ENCODE data around the gene ATAD5.

The ATAD5 gene

GRCh38 chr17:30823421-30823820 lies 8.3 kb upstream of the ATAD5 start:
- Histone ChIP-seq H3K4me3 (ENCODE audit: low read length in 2 of 2) (peak overlapping the region; percentile 79 to 84), H3K27me3 (ENCODE audit: control insufficient read depth in 2 of 2, insufficient read depth in 2 of 2, low read length in 2 of 2) (no peaks in the 10 kb centered on the region), H3K27ac (ENCODE audit: low read depth in 2 of 2, low read length in 2 of 2) (peak overlapping the region; percentile 81 to 89), H3K9me3 (ENCODE audit: control insufficient read depth in 2 of 2, low read length in 2 of 2) (no peaks in the 10 kb centered on the region), H3K36me3 (ENCODE audit: control insufficient read depth in 2 of 2, insufficient read depth in 2 of 2, low read length in 2 of 2) (no peaks in the 10 kb centered on the region), H3K4me1 (ENCODE audit: control insufficient read depth in 2 of 2, insufficient read depth in 2 of 2, low read length in 2 of 2) (peaks cover 24 to 31% of the 10 kb centered on the region in 2 donors), H3K9ac (ENCODE audit: low read depth in 1 of 2, low read length in 2 of 2) (peak overlapping the region; percentile 83 to 85)

GRCh38 chr17:30824002-30824355 lies 7.8 kb upstream of the ATAD5 start:
- H3K9me3 ChIP-seq (ENCODE audit: control insufficient read depth in 2 of 2, low read length in 2 of 2), result no peaks in the 10 kb centered on the region
- no peaks in the 10 kb centered on the region for H3K36me3 ChIP-seq (ENCODE audit: control insufficient read depth in 2 of 2, insufficient read depth in 2 of 2, low read length in 2 of 2)
- H3K27me3 ChIP-seq (ENCODE audit: control insufficient read depth in 2 of 2, insufficient read depth in 2 of 2, low read length in 2 of 2), result no peaks in the 10 kb centered on the region
- H3K27ac ChIP-seq (ENCODE audit: low read depth in 2 of 2, low read length in 2 of 2), result peak overlapping the region; percentile 81 to 89
- H3K4me1 ChIP-seq (ENCODE audit: control insufficient read depth in 2 of 2, insufficient read depth in 2 of 2, low read length in 2 of 2), result peaks cover 21 to 31% of the 10 kb centered on the region in 2 donors
- H3K4me3 ChIP-seq (ENCODE audit: low read length in 2 of 2), result peak overlapping the region; percentile 79 to 84
- peak overlapping the region; percentile 83 to 85 for H3K9ac ChIP-seq (ENCODE audit: low read depth in 1 of 2, low read length in 2 of 2)

GRCh38 chr17:30824356-30825145 lies 7.2 kb upstream of the ATAD5 start, which contains the start of gene CRLF3:
CRLF3 (minus strand) TSS chr17:30824692; CDS start chr17:30824651, 41 bp downstream.
- no peaks in the 10 kb centered on the region for H3K36me3 ChIP-seq (ENCODE audit: control insufficient read depth in 2 of 2, insufficient read depth in 2 of 2, low read length in 2 of 2)
- peak within 1 kb of the TSS; percentile 79 to 84 for H3K4me3 ChIP-seq (ENCODE audit: low read length in 2 of 2)
- no peaks in the 10 kb centered on the region for H3K9me3 ChIP-seq (ENCODE audit: control insufficient read depth in 2 of 2, low read length in 2 of 2)
- H3K27ac ChIP-seq (ENCODE audit: low read depth in 2 of 2, low read length in 2 of 2), result peak within 1 kb of the TSS; percentile 89 to 93
- H3K4me1 ChIP-seq (ENCODE audit: control insufficient read depth in 2 of 2, insufficient read depth in 2 of 2, low read length in 2 of 2), result peaks cover 20 to 29% of the 10 kb centered on the region in 2 donors
- H3K27me3 ChIP-seq (ENCODE audit: control insufficient read depth in 2 of 2, insufficient read depth in 2 of 2, low read length in 2 of 2), result no peaks in the 10 kb centered on the region
- peak within 1 kb of the TSS; percentile 83 to 85 for H3K9ac ChIP-seq (ENCODE audit: low read depth in 1 of 2, low read length in 2 of 2)

GRCh38 chr17:30827082-30827481 lies 4.7 kb upstream of the ATAD5 start:
- H3K9ac ChIP-seq (ENCODE audit: low read depth in 1 of 2, low read length in 2 of 2), result no peak overlapping the region
- no peaks in the 10 kb centered on the region for H3K27me3 ChIP-seq (ENCODE audit: control insufficient read depth in 2 of 2, insufficient read depth in 2 of 2, low read length in 2 of 2)
- no peak overlapping the region for H3K27ac ChIP-seq (ENCODE audit: low read depth in 2 of 2, low read length in 2 of 2)
- no peaks in the 10 kb centered on the region for H3K36me3 ChIP-seq (ENCODE audit: control insufficient read depth in 2 of 2, insufficient read depth in 2 of 2, low read length in 2 of 2)
- peaks cover 18 to 24% of the 10 kb centered on the region in 2 donors for H3K4me1 ChIP-seq (ENCODE audit: control insufficient read depth in 2 of 2, insufficient read depth in 2 of 2, low read length in 2 of 2)
- no peaks in the 10 kb centered on the region for H3K9me3 ChIP-seq (ENCODE audit: control insufficient read depth in 2 of 2, low read length in 2 of 2)
- no peak overlapping the region for H3K4me3 ChIP-seq (ENCODE audit: low read length in 2 of 2)

- no peak overlapping the region for H3K27ac ChIP-seq (ENCODE audit: low read depth in 2 of 2, low read length in 2 of 2)
Measured at GRCh38 chr17:30829022-30829421, 2.7 kb upstream of the ATAD5 start.

GRCh38 chr17:30831257-30831656 lies 509 bp upstream of the ATAD5 start:
- Histone ChIP-seq H3K9ac (ENCODE audit: low read depth in 1 of 2, low read length in 2 of 2) (peak overlapping the region; percentile 70 to 81), H3K4me1 (ENCODE audit: control insufficient read depth in 2 of 2, insufficient read depth in 2 of 2, low read length in 2 of 2) (peaks cover 12 to 14% of the 10 kb centered on the region in 2 donors), H3K9me3 (ENCODE audit: control insufficient read depth in 2 of 2, low read length in 2 of 2) (no peaks in the 10 kb centered on the region), H3K4me3 (ENCODE audit: low read length in 2 of 2) (peak overlapping the region; percentile 84 to 91), H3K36me3 (ENCODE audit: control insufficient read depth in 2 of 2, insufficient read depth in 2 of 2, low read length in 2 of 2) (no peaks in the 10 kb centered on the region), H3K27me3 (ENCODE audit: control insufficient read depth in 2 of 2, insufficient read depth in 2 of 2, low read length in 2 of 2) (no peaks in the 10 kb centered on the region), H3K27ac (ENCODE audit: low read depth in 2 of 2, low read length in 2 of 2) (peak overlapping the region in 1 of 2 donors; percentile 32)

More at GRCh38 chr17:30829022-30829421, 2.7 kb upstream of the ATAD5 start:
- no peaks in the 10 kb centered on the region for H3K36me3 ChIP-seq (ENCODE audit: control insufficient read depth in 2 of 2, insufficient read depth in 2 of 2, low read length in 2 of 2)
- no peaks in the 10 kb centered on the region for H3K27me3 ChIP-seq (ENCODE audit: control insufficient read depth in 2 of 2, insufficient read depth in 2 of 2, low read length in 2 of 2)
- H3K4me1 ChIP-seq (ENCODE audit: control insufficient read depth in 2 of 2, insufficient read depth in 2 of 2, low read length in 2 of 2), result peaks cover 20 to 21% of the 10 kb centered on the region in 2 donors
- H3K9me3 ChIP-seq (ENCODE audit: control insufficient read depth in 2 of 2, low read length in 2 of 2), result no peaks in the 10 kb centered on the region
- no peak overlapping the region for H3K9ac ChIP-seq (ENCODE audit: low read depth in 1 of 2, low read length in 2 of 2)
- H3K4me3 ChIP-seq (ENCODE audit: low read length in 2 of 2), result no peak overlapping the region

- peaks cover 9 to 14% of the 10 kb centered on the region in 2 donors for H3K4me1 ChIP-seq (ENCODE audit: control insufficient read depth in 2 of 2, insufficient read depth in 2 of 2, low read length in 2 of 2)
- H3K36me3 ChIP-seq (ENCODE audit: control insufficient read depth in 2 of 2, insufficient read depth in 2 of 2, low read length in 2 of 2), result no peaks in the 10 kb centered on the region
- H3K9me3 ChIP-seq (ENCODE audit: control insufficient read depth in 2 of 2, low read length in 2 of 2), result no peaks in the 10 kb centered on the region
- no peak overlapping the region for H3K27ac ChIP-seq (ENCODE audit: low read depth in 2 of 2, low read length in 2 of 2)
- peak overlapping the region; percentile 71 to 81 for H3K9ac ChIP-seq (ENCODE audit: low read depth in 1 of 2, low read length in 2 of 2)
- H3K27me3 ChIP-seq (ENCODE audit: control insufficient read depth in 2 of 2, insufficient read depth in 2 of 2, low read length in 2 of 2), result no peaks in the 10 kb centered on the region
- H3K4me3 ChIP-seq (ENCODE audit: low read length in 2 of 2), result peak overlapping the region; percentile 84 to 91
Measured at GRCh38 chr17:30832438-30833124, 815 bp downstream of the ATAD5 start.

- no peak overlapping the region for H3K27ac ChIP-seq (ENCODE audit: low read depth in 2 of 2, low read length in 2 of 2)
Measured at GRCh38 chr17:30838202-30838807, 6.5 kb downstream of the ATAD5 start.

GRCh38 chr17:30840771-30841170 lies 9.0 kb downstream of the ATAD5 start:
- H3K9me3 ChIP-seq (ENCODE audit: control insufficient read depth in 2 of 2, low read length in 2 of 2), result no peaks in the 10 kb centered on the region
- no peak overlapping the region for H3K4me3 ChIP-seq (ENCODE audit: low read length in 2 of 2)
- no peak overlapping the region for H3K9ac ChIP-seq (ENCODE audit: low read depth in 1 of 2, low read length in 2 of 2)
- no peak overlapping the region for H3K27ac ChIP-seq (ENCODE audit: low read depth in 2 of 2, low read length in 2 of 2)
- peaks cover 3% of the 10 kb centered on the region in 2 donors for H3K36me3 ChIP-seq (ENCODE audit: control insufficient read depth in 2 of 2, insufficient read depth in 2 of 2, low read length in 2 of 2)
- H3K4me1 ChIP-seq (ENCODE audit: control insufficient read depth in 2 of 2, insufficient read depth in 2 of 2, low read length in 2 of 2), result no peaks in the 10 kb centered on the region
- no peaks in the 10 kb centered on the region for H3K27me3 ChIP-seq (ENCODE audit: control insufficient read depth in 2 of 2, insufficient read depth in 2 of 2, low read length in 2 of 2)

More at GRCh38 chr17:30838202-30838807, 6.5 kb downstream of the ATAD5 start:
- Histone ChIP-seq H3K4me3 (ENCODE audit: low read length in 2 of 2) (no peak overlapping the region), H3K27me3 (ENCODE audit: control insufficient read depth in 2 of 2, insufficient read depth in 2 of 2, low read length in 2 of 2) (no peaks in the 10 kb centered on the region), H3K9me3 (ENCODE audit: control insufficient read depth in 2 of 2, low read length in 2 of 2) (no peaks in the 10 kb centered on the region), H3K36me3 (ENCODE audit: control insufficient read depth in 2 of 2, insufficient read depth in 2 of 2, low read length in 2 of 2) (peaks cover 3% of the 10 kb centered on the region in 2 donors), H3K9ac (ENCODE audit: low read depth in 1 of 2, low read length in 2 of 2) (no peak overlapping the region), H3K4me1 (ENCODE audit: control insufficient read depth in 2 of 2, insufficient read depth in 2 of 2, low read length in 2 of 2) (no peaks in the 10 kb centered on the region)

GRCh38 chr17:30848021-30848420 lies 16.3 kb downstream of the ATAD5 start:
- Histone ChIP-seq H3K9ac (ENCODE audit: low read depth in 1 of 2, low read length in 2 of 2) (no peak overlapping the region), H3K27me3 (ENCODE audit: control insufficient read depth in 2 of 2, insufficient read depth in 2 of 2, low read length in 2 of 2) (no peaks in the 10 kb centered on the region), H3K4me3 (ENCODE audit: low read length in 2 of 2) (no peak overlapping the region), H3K9me3 (ENCODE audit: control insufficient read depth in 2 of 2, low read length in 2 of 2) (no peaks in the 10 kb centered on the region), H3K4me1 (ENCODE audit: control insufficient read depth in 2 of 2, insufficient read depth in 2 of 2, low read length in 2 of 2) (no peaks in the 10 kb centered on the region), H3K36me3 (ENCODE audit: control insufficient read depth in 2 of 2, insufficient read depth in 2 of 2, low read length in 2 of 2) (no peaks in the 10 kb centered on the region), H3K27ac (ENCODE audit: low read depth in 2 of 2, low read length in 2 of 2) (no peak overlapping the region)
